Prostate gland (tissue), 2 donors: Measurements from ENCODE around the gene GRIK3.

ENCODE experiments used
- CTCF ChIP-seq, 4 experiments: fragments of 200-600 bp in 2 of 4; fragments of 450-650 bp in 2 of 4; sonication (generic) in 2 of 4; IDR thresholded peaks; 1 replicate in 3 of 4; 2 replicates in 1 of 4; pipeline ENCODE4 v1.5.1; 2016 to 2019; ENCODE audit warnings: antibody characterized with exemption in 4 of 4, mild to moderate bottlenecking in 2 of 4, moderate library complexity in 2 of 4
- POLR2AphosphoS5 ChIP-seq: sonication (generic); formaldehyde crosslinking; IDR thresholded peaks from one replicate; pipeline ENCODE4 v1.6.1; 2017; ENCODE audit warnings: antibody characterized with exemption

- TF ChIP-seq POLR2AphosphoS5 = no peak
- no peak for TF ChIP-seq CTCF (IDR thresholded peaks at IDR 0.05)
Observed at GRCh38 chr1:36944883-36945282, 89.4 kb downstream of the GRIK3 start.
